Measurements from ENCODE around the gene ADAM11. TPM values are rescaled to one million over a fixed set of nuclear protein-coding genes. Genes with fewer than 3 reads are reported as not detected.

ADAM11 gene
- total and polyA plus RNA-seq, 2 of the 13 experiments (the other 11 are each of a cell fraction or from before 2014, with no cell fraction given), result 0.38 to 0.91 TPM

DNA sequence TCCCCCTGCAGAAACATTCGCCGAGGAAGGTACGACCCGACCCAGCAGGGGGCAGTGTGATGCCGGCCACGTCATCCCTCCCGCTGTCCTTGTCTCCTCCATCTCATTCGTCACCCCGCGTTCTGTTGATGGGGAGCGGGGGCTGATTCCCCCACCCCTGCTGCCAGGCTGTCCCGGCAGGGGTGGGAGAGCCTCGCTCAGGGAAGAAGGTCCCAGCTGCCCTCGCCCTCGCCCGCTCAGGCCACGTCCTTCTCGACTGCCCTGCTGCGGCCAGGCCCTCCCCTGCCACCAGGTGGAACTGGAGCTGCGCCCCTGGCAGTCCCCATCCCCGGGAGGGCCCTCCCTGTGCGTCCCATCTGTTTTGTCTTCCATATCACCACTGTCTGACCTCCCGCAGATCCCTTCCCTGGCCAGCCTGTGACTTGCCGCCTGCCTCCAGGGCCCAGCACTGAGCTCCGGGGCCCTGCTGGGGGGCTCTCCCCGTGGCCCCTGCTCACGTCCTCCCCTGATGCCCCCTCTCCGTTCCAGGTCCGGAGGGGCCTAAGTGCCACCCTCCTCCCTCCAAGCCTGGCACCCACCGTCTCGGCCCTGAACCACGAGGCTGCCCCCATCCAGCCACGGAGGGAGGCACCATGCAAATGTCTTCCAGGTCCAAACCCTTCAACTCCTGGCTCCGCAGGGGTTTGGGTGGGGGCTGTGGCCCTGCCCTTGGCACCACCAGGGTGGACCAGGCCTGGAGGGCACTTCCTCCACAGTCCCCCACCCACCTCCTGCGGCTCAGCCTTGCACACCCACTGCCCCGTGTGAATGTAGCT lies 20.6 kb downstream of the ADAM11 start (continued):
- TF ChIP-seq, protein P1, sequence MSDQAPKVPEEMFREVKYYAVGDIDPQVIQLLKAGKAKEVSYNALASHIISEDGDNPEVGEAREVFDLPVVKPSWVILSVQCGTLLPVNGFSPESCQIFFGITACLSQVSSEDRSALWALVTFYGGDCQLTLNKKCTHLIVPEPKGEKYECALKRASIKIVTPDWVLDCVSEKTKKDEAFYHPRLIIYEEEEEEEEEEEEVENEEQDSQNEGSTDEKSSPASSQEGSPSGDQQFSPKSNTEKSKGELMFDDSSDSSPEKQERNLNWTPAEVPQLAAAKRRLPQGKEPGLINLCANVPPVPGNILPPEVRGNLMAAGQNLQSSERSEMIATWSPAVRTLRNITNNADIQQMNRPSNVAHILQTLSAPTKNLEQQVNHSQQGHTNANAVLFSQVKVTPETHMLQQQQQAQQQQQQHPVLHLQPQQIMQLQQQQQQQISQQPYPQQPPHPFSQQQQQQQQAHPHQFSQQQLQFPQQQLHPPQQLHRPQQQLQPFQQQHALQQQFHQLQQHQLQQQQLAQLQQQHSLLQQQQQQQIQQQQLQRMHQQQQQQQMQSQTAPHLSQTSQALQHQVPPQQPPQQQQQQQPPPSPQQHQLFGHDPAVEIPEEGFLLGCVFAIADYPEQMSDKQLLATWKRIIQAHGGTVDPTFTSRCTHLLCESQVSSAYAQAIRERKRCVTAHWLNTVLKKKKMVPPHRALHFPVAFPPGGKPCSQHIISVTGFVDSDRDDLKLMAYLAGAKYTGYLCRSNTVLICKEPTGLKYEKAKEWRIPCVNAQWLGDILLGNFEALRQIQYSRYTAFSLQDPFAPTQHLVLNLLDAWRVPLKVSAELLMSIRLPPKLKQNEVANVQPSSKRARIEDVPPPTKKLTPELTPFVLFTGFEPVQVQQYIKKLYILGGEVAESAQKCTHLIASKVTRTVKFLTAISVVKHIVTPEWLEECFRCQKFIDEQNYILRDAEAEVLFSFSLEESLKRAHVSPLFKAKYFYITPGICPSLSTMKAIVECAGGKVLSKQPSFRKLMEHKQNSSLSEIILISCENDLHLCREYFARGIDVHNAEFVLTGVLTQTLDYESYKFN (CRISPR knock-in tag; conservative IDR thresholded peaks at IDR 0.05), result 0 out of 2 replicates have a peak, but pooled peaks have one; percentile 6
- TF ChIP-seq ZNF878 (CRISPR knock-in tag; IDR thresholded peaks at IDR 0.05) (no peak), ZNF550 (CRISPR knock-in tag; IDR thresholded peaks at IDR 0.05; ENCODE audit: borderline replicate concordance) (no peak; the same call in 1 of the 2 replicates), HNRNPK (IDR thresholded peaks at IDR 0.05; ENCODE audit: low read depth, low read length, poor library complexity, severe bottlenecking) (peak; percentile 9), FLYWCH1 (CRISPR knock-in tag; IDR thresholded peaks at IDR 0.05) (no peak), NFKBIZ (CRISPR knock-in tag; IDR thresholded peaks at IDR 0.05) (peak; percentile 53; the same call in 1 of the 2 replicates), GABPB1 (CRISPR knock-in tag; IDR thresholded peaks at IDR 0.05) (peak; percentile 60; the same call in 1 of the 2 replicates), FOXK1 (CRISPR knock-in tag; IDR thresholded peaks at IDR 0.05; ENCODE audit: borderline replicate concordance, low read depth) (peak; percentile 34; the same call in 1 of the 2 replicates), MEF2D (CRISPR knock-in tag; IDR thresholded peaks at IDR 0.05) (peak; percentile 54; the same call in 1 of the 2 replicates), NFRKB (IDR thresholded peaks at IDR 0.05) (no peak), RBFOX2 (IDR thresholded peaks at IDR 0.05; ENCODE audit: low read depth, low read length) (no peak), SPEN (CRISPR knock-in tag; IDR thresholded peaks at IDR 0.05; ENCODE audit: low read depth) (0 out of 2 replicates have a peak, but pooled peaks have one; percentile 26), TCF7 (IDR thresholded peaks at IDR 0.05; ENCODE audit: low read depth) (no peak), ZNF589 (CRISPR knock-in tag; conservative IDR thresholded peaks at IDR 0.05) (no peak), MAFG (CRISPR knock-in tag; IDR thresholded peaks at IDR 0.05) (no peak), RCOR2 (CRISPR knock-in tag; IDR thresholded peaks at IDR 0.05) (no peak), ZNF230 (CRISPR knock-in tag; IDR thresholded peaks at IDR 0.05) (no peak)
- TF ChIP-seq, protein P2, sequence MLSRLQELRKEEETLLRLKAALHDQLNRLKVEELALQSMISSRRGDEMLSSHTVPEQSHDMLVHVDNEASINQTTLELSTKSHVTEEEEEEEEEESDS (CRISPR knock-in tag; IDR thresholded peaks at IDR 0.05; ENCODE audit: borderline replicate concordance), result no peak
- TF ChIP-seq, protein P3, sequence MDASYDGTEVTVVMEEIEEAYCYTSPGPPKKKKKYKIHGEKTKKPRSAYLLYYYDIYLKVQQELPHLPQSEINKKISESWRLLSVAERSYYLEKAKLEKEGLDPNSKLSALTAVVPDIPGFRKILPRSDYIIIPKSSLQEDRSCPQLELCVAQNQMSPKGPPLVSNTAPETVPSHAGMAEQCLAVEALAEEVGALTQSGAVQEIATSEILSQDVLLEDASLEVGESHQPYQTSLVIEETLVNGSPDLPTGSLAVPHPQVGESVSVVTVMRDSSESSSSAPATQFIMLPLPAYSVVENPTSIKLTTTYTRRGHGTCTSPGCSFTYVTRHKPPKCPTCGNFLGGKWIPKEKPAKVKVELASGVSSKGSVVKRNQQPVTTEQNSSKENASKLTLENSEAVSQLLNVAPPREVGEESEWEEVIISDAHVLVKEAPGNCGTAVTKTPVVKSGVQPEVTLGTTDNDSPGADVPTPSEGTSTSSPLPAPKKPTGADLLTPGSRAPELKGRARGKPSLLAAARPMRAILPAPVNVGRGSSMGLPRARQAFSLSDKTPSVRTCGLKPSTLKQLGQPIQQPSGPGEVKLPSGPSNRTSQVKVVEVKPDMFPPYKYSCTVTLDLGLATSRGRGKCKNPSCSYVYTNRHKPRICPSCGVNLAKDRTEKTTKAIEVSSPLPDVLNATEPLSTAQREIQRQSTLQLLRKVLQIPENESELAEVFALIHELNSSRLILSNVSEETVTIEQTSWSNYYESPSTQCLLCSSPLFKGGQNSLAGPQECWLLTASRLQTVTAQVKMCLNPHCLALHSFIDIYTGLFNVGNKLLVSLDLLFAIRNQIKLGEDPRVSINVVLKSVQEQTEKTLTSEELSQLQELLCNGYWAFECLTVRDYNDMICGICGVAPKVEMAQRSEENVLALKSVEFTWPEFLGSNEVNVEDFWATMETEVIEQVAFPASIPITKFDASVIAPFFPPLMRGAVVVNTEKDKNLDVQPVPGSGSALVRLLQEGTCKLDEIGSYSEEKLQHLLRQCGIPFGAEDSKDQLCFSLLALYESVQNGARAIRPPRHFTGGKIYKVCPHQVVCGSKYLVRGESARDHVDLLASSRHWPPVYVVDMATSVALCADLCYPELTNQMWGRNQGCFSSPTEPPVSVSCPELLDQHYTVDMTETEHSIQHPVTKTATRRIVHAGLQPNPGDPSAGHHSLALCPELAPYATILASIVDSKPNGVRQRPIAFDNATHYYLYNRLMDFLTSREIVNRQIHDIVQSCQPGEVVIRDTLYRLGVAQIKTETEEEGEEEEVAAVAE (CRISPR knock-in tag; IDR thresholded peaks at IDR 0.05; ENCODE audit: borderline replicate concordance), result no peak
- TF ChIP-seq, protein P4, sequence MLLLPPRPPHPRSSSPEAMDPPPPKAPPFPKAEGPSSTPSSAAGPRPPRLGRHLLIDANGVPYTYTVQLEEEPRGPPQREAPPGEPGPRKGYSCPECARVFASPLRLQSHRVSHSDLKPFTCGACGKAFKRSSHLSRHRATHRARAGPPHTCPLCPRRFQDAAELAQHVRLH (CRISPR knock-in tag; IDR thresholded peaks at IDR 0.05; ENCODE audit: borderline replicate concordance, low read depth), result peak; percentile 77; the same call in 1 of the 2 replicates
